Astrocyte of the hippocampus (primary cell): ENCODE measurements around the gene SAMD4A.
"Not testable (repeated sequence)": the region's sequence is repeated elsewhere in the genome, so short reads cannot be mapped to it uniquely, and the experiment has no call there.

Experiments used
- DNase-seq: peaks from one replicate; pipeline ENCODE4 v3.0.0; 2011; ENCODE audit warnings: low read depth, low spot score

The SAMD4A gene

DNA sequence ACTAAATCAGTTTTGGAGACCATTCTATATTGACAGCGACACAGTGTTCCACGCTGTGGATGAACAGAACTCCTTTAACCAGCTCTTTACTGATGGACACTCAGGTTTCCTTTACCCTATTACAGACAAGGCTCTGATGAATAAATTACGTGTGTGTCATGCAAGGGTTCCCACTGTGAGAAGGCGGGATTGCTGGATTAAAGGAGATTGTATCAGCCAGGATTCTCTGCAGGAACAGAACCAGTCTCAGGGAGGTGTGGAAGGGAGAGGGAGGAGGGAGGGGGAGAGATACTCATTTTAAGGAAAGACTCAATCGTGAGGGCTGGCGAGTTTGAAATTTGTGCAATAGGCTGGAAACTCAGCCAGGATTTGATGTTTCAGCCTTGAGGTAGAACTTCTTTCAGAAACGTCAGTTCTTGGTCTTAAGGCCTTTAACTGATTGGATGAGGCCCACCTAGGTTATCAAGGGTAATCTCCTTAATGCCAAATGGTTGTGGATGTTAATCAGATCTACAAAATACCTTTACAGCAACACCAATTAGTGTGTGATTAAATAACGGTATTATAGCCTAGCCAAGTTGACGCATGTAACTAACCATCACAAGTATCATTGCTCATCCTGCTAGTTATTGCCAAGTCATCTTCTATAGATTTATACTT, 231.7 kb downstream of the SAMD4A start:
- DNase-seq: no peak

DNA sequence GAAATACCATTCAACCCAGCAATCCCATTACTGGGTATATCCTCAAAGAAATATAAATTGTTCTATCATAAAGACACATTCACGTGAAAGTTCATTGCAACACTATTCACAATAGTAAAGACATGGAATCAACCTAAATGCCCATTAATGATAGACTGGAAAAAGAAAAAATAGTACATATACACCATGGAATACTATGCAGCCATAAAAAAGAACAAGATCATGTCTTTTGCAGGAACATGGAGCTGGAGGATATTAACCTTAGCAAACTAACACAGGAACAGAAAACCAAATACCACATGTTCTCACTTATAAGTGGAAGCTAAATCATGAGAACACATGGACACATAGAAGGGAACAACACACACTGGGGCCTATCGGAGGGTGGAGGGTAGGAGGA, 234.6 kb downstream of the SAMD4A start:
- not testable (repeated sequence) for DNase-seq

DNA sequence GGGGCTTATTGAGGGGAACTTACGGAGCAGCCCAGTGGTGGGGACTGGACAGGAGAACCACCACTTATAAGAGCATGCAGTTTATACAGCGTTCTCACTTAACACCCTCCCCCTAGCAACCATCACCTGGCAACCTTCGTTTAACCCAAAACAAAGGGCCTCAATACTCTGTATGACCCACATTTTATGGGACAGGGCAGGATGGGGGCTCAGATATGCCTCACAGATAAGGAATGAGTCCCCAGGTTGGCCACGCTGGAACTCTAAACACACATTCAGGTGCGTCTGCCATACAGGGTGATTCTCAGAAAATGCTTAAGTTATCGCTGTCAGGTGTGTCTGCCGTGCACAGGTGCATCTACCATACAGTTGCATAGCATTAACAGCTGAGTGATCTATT, 236.5 kb downstream of the SAMD4A start:
- DNase-seq: no peak

DNA sequence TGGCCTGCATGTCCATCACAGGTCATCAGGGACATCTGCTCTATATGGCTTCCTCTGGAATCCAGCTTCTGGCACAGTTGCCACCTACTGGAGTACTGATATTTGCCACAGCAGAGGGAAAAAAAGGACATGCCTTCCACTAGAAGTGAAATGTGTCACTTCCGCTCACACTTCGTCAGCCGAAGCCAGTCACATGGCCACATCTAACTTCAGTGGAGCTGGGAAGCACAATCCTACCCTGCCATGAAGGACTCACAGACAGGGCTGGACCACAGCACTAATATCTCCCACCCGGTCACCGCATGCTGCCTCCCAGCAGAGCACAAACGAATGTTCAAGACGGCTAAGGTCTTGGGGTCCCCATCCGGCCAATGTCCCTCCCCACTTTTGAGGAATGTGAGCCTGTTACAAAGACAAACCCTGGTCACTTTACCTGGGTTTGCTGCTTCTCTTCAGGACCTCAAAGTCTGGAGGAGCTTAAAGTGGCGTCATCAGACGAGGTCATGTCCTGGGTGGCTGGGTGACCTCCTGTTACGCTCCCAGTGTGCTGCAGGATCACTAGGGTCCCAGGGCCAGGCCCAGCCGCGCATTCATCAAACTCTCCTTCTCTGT, 237.1 kb downstream of the SAMD4A start:
- DNase-seq: no peak

DNA sequence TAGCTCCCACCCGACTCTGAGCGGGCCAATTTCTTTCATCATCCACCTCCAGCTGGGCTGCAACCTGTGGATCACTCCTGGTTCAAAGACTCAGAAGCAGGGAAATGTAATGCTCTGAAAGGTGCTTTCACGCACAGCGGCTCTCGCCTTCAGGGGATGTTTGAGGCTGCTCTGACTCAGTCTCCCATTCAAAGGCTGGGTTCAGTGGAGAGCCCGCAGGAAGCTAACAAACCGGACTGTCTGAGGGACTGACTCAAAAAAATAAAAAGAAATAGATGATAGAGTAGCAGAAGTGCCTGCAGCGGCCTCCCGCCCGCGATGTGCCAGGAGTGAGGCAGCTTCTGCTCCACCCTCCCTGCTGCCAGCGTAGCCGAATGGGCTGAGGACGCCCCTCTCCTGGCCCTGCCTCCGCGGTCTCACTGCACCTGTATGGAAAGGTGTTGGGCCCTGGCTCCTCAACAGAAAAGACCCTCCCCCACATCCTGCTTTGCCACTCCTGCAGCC, 237.7 kb downstream of the SAMD4A start:
- DNase-seq: no peak

DNA sequence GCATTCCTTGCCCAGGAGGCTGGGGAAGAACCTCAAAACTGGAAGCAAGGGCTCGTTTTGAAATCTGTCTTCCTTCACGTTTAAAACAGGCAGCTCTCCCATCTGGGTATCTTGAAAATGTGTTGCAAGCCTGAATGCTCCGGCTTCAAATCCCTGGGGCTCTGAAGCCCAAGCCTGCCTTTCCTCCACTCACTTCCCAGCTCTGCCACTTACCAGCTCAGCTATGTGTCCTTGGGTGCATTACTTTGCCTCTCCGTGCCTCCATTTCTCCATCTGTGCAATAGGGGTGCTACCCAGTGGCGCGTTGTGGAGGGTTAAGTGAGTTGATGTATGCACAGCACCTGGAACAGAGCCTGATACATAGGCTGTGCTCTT, 238.1 kb downstream of the SAMD4A start:
- no peak for DNase-seq

DNA sequence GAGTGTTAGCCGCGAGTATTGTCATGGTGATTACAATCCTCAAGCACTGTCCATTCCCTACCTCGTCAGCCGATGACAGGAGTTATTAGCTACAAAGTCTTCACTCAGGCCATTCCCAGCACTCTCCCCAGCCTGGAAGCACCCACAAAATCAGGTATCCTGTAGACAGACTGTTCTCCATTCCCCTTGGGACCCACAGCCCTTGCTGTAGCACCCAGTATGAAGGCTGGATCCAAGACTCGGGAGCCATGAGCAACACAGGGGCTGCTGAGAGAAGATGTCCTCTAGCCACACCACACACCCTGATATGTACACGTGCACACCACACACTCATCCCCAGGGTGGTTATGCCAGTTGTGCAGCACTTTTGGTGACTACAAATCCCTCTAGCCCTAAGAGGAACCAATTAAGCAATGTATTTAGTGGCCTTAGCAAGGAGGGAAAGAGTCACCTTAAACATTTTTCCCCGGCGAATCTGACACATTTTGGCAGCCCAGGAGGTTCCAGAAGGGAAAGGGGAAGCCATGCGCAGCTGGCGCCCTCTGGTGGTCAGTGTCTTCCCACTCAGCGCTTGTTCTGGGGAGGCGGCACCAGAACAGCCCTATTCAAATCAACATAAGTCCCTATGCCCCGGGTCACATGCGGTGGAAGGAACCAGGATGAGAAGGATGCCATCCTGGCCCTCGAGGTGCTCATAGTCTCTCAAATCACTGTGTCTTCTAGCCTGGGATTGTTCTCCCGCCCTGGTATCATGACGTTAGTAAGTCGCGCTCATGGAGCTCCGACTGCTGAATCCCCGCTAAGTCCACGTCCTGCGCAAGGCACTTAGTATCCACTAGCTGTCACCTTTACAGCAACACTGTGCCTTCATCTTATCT, 238.8 kb downstream of the SAMD4A start:
- peak; percentile 93 for DNase-seq

DNA sequence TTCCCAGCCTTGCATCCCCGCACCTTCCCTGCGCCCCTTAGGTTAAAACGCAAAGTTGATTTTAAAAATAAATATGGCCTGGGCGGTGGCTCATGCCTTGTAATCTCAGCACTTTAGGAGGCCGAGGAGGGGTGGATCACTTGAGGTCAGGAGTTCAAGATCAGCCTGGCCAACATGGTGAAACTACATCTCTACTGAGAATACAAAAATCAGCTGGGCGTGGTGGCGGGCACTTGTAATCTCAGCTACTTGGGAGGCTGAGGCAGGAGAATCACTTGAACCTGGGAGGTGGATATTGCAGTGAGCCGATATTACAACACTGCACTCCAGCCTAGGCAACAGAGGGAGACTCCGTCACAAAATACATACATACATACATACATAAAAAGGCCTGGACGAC, 239.7 kb downstream of the SAMD4A start:
- DNase-seq: no peak

DNA sequence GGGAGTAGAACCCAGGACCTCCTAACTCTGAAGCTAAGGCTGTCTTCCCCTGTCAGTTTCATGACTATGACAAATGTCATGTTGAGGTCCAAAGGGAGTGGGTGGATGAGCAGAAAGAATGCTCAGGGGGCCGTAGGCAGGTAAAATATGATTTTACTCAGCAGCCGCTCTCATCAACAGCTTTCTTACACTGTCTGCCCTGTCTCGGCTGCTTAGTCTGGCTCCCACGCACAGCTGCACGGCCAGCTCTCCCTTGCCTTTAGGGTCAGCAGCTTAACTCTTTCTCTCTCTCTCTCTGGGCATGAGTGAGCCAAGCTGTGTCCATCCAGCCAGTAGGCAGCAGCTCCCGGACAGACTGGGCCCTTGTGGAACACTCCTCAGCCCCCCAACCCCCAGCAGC, 240.5 kb downstream of the SAMD4A start:
- DNase-seq: no peak

DNA sequence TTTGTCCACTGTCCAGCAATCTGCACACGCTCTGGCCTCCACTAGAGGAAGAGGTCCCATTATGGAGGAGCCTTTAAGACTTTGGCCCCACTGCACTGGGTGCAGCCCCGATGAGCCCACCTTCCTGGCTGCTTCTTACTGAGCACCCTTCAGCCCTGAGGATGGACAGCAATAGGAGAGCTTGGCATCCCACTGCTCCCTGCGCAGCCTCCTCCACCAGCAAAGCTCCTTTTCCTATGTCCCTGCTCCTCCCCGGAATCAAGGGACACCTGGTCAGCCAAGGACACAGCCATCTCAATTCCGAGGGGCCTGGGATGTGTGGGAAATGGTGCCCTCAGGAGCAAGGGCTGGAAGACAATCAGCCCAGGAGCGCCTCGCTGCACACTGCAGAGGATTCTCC, 241.0 kb downstream of the SAMD4A start:
- DNase-seq: no peak

DNA sequence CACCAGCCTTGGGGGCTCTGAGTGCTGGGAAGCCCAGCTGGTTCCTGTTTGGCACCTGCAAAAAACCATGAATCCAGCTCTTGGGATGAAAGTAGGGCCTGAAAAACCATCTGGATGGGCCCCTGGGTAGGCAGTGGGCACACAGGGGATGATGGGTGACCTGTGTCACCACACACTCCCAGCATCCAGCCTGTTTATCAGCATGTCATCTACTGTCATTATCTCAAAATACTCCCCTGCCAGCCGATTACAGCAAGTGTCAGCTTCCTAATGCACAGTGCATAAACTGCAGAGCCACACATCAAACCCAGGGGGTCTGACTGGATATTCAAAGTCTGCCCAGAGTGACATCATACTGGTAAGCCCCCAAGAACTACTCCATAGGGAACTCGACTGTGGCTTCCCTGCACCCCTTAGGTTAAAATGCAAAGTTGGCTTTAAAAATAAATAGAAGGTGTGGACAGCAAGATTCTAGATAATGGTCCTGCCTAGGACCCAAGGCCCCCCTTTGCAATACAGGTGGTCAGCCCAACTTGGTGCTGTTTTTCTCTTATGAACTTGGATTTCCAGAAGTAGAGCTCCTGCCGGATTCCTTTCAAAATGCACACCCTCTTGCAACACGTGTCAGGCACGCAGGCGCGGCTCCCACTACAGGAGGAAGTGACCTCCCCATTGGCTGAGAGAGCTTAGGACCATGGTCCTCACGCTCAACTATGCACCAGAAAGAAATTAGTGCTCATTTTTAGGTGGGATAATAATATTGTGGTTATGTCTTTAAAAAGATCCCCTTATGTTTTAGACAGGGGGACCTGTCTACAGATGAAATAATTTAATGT, 241.6 kb downstream of the SAMD4A start:
- DNase-seq: no peak

DNA sequence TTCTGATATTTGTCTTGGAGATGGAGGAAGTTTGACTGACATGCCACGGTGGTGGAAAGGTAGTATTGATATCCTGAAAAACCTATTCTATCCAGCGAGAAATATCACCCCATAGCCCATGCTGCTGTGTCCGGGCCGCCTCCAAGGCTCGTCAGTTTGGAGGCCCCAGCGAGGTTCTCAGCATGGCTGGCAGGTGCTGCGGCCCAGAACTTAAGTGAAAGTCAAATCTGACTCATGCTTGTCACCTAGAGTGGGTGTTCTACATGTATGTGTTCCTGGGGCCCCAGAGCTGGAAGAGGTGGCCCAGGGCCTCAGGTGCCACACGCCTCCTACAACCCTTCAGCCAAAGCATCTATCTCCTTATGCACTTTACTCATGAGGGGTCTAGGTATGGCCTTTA, 242.8 kb downstream of the SAMD4A start:
- DNase-seq: no peak

DNA sequence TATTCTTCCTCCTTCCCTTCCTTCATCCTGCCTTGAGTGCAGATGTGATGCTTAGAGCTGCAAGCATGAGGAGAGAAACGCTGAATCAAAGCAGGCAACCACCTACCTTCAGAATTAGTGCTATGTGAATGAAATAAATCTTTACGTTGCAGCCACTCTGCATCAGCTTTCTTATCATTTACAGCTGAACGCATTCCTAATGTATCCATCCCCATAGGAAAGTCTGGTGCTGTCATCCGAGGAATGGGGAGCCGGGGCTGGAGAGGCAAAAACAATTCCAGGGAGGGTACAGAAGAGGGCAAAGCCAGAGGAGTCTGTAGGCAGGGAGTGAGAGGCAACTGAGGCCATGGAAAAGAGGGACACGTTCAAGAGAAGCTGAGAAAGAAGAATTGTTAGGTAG, 245.7 kb downstream of the SAMD4A start:
- no peak for DNase-seq

DNA sequence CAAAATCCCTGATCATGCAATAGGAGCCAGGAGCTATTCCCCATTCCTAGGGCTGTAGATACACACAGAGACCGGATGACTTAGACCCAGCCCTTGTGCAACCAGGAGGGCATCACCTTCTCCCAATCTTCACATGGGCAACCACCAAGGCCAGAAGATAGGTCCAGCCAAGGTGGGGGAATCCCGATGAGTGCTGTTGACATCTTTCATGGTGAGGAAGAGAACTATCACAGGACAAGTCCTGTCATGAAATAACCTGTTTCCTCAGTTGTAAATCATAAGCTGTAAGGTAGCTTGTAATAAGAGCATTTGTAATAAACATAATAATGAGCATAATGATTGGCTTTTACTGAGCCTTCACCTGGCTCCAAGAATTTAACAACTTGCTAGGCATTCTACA, 246.2 kb downstream of the SAMD4A start:
- DNase-seq: no peak

DNA sequence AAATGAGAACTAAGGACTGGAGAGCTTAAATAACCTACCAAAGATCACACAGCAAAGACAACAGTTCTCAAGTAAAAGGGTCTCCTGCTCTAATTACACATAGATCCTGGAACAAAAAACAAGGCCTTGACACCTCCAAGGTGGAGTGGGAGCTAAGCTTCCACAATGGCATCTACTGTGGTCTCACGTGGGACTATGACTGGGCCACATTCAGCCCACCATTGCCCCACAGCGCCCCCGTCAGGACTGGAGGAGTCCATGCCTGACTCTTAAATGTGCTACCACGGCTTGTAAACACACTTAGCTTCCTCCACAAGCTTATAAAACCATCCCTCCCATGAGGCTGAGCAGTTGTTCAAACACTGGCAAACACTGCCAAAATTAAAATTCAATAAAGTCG, 247.1 kb downstream of the SAMD4A start:
- DNase-seq: no peak

DNA sequence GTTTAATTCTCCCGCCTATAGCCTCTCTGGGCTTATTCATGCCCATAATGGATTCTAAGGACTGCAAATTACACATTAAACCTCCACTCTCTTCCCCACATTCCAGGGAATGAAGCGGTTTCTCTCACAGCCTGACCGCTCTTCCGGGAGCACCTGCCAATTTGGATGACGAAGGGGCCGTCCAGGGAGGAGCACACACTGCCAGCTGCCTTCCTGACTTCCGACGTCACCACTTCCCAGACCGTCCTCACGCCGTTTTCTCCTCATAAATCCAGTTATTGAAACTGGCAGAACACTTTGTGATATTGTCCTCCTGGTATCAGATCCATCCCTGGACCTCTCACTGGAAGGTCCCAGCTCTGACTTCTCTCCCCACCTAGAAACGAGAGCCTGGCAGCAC, 248.1 kb downstream of the SAMD4A start:
- no peak for DNase-seq

DNA sequence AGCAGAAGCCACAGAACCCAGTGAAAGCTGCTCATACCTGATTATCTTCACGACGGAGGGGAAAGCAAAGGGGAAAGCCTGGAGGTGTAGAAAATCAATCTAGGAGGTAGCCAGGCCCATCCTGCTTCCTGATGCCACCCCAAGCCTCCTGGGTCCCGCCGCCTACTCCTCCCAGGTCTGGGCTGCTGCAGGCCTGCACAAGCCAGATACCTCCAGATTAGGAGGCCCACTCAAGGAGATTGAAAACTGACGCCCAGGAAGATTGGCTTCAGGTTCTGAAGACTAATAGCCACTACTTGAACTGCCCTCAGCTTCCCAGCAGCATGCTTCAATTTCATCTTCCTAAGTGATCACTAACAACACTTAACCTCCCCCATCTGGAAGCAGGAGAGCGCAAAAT, 248.6 kb downstream of the SAMD4A start:
- DNase-seq: no peak

DNA sequence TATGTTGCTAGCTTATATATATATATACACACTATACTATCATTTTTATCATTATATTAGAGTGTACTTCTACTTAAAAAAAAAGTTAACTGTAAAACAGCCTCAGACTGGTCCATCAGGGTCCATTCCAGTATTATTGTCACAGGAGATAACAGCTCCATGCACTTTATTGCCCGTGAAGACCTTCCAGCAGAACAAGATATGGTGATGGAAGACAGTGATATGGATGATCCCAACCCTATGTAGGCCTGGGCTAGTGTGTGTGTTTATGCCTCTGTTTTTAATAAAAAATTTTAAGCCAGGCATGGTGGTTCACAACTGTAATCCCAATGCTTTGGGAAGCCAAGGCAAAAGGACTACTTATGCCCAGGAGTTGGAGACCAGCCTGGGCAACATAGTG, 249.5 kb downstream of the SAMD4A start:
- DNase-seq: no peak

DNA sequence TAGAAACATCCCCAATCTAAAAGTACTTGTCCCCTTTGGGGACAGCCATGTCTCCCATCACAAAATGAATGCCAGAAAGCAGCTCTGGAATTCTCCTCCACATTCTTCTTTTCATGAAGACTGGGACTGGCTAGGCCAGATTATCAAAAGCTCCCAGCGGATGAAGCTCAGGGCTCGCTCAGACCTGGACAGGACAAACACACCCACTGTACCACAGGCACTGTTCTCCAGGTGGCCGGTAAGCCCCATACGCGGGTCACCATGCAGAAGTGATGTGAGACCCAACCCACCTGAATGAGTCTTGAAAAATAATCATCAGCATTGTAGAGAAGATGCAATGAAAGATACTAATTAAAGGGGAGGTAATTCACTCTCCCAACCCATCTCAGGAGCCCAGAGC, 250.6 kb downstream of the SAMD4A start:
- no peak for DNase-seq

DNA sequence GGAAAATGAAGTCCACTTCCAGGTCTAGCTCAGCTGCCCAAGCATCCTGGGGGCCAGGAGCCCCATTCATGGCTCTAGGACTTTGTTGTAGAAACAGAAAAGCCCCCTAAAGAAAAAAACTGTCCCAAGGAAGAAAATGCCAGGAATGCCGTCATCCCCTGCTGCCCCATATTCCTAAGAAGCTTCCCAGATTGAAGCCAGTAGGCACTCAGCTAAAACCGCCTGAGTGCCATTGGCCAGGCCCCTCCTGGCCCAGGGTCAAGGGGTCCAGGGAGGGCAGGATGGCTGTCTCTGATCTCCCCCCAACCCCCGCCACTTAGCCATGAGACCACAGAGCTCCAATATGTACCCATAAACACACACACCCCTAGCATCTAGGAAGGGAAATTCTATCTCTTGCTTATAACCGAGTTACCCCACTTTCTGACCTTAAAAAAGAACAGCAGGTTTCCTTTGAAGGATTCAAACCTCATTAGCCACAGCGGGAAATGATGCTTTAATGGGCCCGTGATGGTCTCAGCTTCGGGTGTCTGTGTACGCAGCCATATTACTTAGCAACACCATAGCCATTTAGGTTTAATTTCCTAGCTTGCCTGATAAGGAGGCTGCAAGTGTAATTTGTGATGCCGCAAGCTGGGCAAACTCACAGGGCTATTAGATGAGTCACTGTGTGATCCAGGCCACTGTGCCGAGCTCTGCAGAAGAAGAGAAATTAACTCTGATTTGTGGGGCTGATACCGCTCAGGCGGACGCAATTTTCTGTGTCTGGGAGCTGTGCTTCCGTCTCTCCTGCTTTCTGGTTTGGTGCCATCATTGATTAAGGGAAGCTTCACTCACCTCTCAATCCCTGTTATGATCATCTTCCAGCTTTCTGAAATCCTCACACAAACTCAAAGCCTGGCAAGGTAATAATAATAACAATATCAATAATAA, 251.5 kb downstream of the SAMD4A start:
- peak; percentile 90 for DNase-seq

DNA sequence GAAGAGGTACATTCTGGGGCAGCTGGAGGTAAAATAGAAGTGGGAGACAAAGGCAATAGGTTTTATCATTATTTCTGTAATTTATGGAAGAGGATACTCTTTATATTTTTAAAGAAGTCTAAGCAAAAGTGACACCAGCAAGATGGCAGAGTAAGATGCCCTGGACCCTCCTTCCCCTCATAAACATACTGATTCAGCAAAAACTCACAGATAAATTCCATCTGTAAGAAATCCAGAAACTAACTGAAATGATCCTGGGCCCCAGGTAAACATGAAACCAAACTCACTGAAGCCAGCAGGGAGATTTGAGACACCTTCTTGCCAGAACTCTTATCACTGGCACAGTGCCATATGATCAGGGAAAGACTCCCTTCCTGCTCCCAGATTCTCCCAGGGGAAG, 255.8 kb downstream of the SAMD4A start:
- no peak for DNase-seq
